ENCODE results near the gene TBC1D14. TPM values are rescaled to one million over a fixed set of nuclear protein-coding genes. Genes with fewer than 3 reads are reported as not detected.

The TBC1D14 gene
- total and polyA plus RNA-seq, 9 of the 15 experiments (the other 6 are each of a cell fraction or from before 2014, with no cell fraction given) = 2.1 to 59.6 (median 44.8) TPM

GRCh38 chr4:6907658-6908191, 1.9 kb upstream of the TBC1D14 start:
- WGBS (ENCODE audit: insufficient coverage, low coverage, missing lambda C conversion rate) = 33% methylated on average over 22 of the region's 22 CpGs
- H3K79me2 ChIP-seq (ENCODE audit: control insufficient read depth, insufficient read depth, low read length) = peaks cover 36% of the 10 kb centered on the region
- H3K9me3 ChIP-seq (replicated peaks; ENCODE audit: control insufficient read depth, insufficient read depth, low read depth, low read length) = no peaks in the 10 kb centered on the region
- BruUV-seq (replicated peaks) = no TSS peak
- in situ Hi-C loops (cut with MboI) (no loop called here), intact Hi-C loops (cut with micrococcal nuclease) (loop anchor here (1.0 to 2.0 kb wide), 2 partner anchors 9 to 79 kb away; no protein-coding TSS in a partner anchor)
- no peaks in the 10 kb centered on the region for H3K9me1 ChIP-seq (ENCODE audit: control insufficient read depth, insufficient read depth, low read length)
- no peak overlapping the region for H3K27ac ChIP-seq (ENCODE audit: extremely low read depth, low read depth, low read length)
- H2AFZ ChIP-seq (ENCODE audit: low read depth, low read length) = no peak overlapping the region; the same call in 1 of the 2 replicates
- H4K20me1 ChIP-seq (replicated peaks; ENCODE audit: control insufficient read depth, insufficient read depth, low read length) = no peaks in the 10 kb centered on the region
- peaks cover 35 to 52% of the 10 kb centered on the region in 2 experiments for H3K4me1 ChIP-seq (replicated peaks in 1 of 2; ENCODE audit: control insufficient read depth in 2 of 2, insufficient read depth in 2 of 2, low read length in 2 of 2)
- DNase-seq (ENCODE audit: extremely low read depth in 1 of 4, low spot score in 3 of 4) (peak in 3 of 4 experiments; percentile 52 to 61 (median 60)), FAIRE-seq (no peak), ATAC-seq (no peak)
- H3K9ac ChIP-seq (ENCODE audit: insufficient read depth in 1 of 2, low read depth in 2 of 2, low read length in 2 of 2) = peak overlapping the region in 1 of 2 experiments; percentile 24; a peak in 2 of 4 replicates
- POLR2A ChIA-PET = interaction anchor here (1.1 to 3.7 kb wide), 8 partner anchors 9 to 233 kb away, joined by 3 to 20 read pairs (median 7); no protein-coding TSS in a partner anchor
- H3K36me3 ChIP-seq (ENCODE audit: control insufficient read depth, insufficient read depth, low read length) = peaks cover 8% of the 10 kb centered on the region; the same call in 2 of the 3 replicates
- no peak overlapping the region for H3K4me3 ChIP-seq
- H3K4me2 ChIP-seq (ENCODE audit: insufficient read depth, low read length) = peak overlapping the region; percentile 18; the same call in 1 of the 2 replicates
- H3K27me3 ChIP-seq (ENCODE audit: control insufficient read depth in 2 of 2, insufficient read depth in 2 of 2, low read length in 2 of 2) = no peaks in the 10 kb centered on the region
- CTCF ChIA-PET (ENCODE audit: low intra/inter-chr PET ratio) = interaction anchor here (1.8 kb wide), 1 partner anchor 163 kb away, joined by 14 read pairs; no protein-coding TSS in a partner anchor
- TF ChIP-seq GATA2 (CRISPR knock-in tag; IDR thresholded peaks at IDR 0.05) (no peak), SOX6 (IDR thresholded peaks at IDR 0.05) (0 out of 2 replicates have a peak, but pooled peaks have one; percentile 17), CXXC5 (CRISPR knock-in tag; IDR thresholded peaks at IDR 0.05) (peak; percentile 43; the same call in 1 of the 2 replicates), MTA3 (IDR thresholded peaks at IDR 0.05; ENCODE audit: borderline replicate concordance) (no peak), MEIS2 (IDR thresholded peaks at IDR 0.05; ENCODE audit: partially characterized antibody) (peak; percentile 44), FOXA3 (CRISPR knock-in tag; conservative IDR thresholded peaks at IDR 0.05 in 1 of 2, IDR thresholded peaks at IDR 0.05 in 1 of 2) (no peak), MIER1 (IDR thresholded peaks at IDR 0.05; ENCODE audit: low read depth) (no peak), DEAF1 (CRISPR knock-in tag; IDR thresholded peaks at IDR 0.05) (peak; percentile 34; the same call in 1 of the 2 replicates), CBX3 (IDR thresholded peaks at IDR 0.05; ENCODE audit: borderline replicate concordance in 1 of 2, low read length in 2 of 2) (no peak), RB1 (IDR thresholded peaks at IDR 0.05; ENCODE audit: low read depth) (peak; percentile 24; the same call in 1 of the 2 replicates), MYC (IDR thresholded peaks at IDR 0.05; ENCODE audit: low read depth, low read length) (peak; percentile 50; the same call in 1 of the 2 replicates), MYC (CRISPR knock-in tag; IDR thresholded peaks at IDR 0.05; ENCODE audit: borderline replicate concordance, low read depth) (no peak), CTBP1 (IDR thresholded peaks at IDR 0.05; ENCODE audit: borderline replicate concordance) (peak; percentile 44; the same call in 1 of the 2 replicates), RBFOX2 (IDR thresholded peaks at IDR 0.05; ENCODE audit: low read depth, low read length) (peak; percentile 35; the same call in 1 of the 2 replicates), CTCF (IDR thresholded peaks at IDR 0.05 in 2 of 3, conservative IDR thresholded peaks at IDR 0.05 in 1 of 3; ENCODE audit: insufficient read depth in 2 of 3, low read depth in 1 of 3, low read length in 3 of 3) (peak; percentile 47 to 69 (median 68)), RAD21 (CRISPR knock-in tag; conservative IDR thresholded peaks at IDR 0.05 in 1 of 2, IDR thresholded peaks at IDR 0.05 in 1 of 2) (peak; percentile 29 to 75; a peak in 3 of 4 replicates)
- TF ChIP-seq, protein P1, sequence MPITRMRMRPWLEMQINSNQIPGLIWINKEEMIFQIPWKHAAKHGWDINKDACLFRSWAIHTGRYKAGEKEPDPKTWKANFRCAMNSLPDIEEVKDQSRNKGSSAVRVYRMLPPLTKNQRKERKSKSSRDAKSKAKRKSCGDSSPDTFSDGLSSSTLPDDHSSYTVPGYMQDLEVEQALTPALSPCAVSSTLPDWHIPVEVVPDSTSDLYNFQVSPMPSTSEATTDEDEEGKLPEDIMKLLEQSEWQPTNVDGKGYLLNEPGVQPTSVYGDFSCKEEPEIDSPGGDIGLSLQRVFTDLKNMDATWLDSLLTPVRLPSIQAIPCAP (CRISPR knock-in tag; IDR thresholded peaks at IDR 0.05; ENCODE audit: borderline replicate concordance) = no peak

Data from K562 (cell line).